IMR-90 (cell line): ENCODE results near the gene PKM. TPM values are rescaled to one million over a fixed set of nuclear protein-coding genes. Genes with fewer than 3 reads are reported as not detected.

Experiments
- ATAC-seq: fragments of 200-7000 bp; cut with Tn5 transposase; 2 replicates; pipeline ENCODE4 v1.9.1; 2020; ENCODE audit warnings: low read depth, mild to moderate bottlenecking, moderate library complexity
- BruUV-seq: library from RNA; stranded (reverse); fragments of 400-500 nt; replicated peaks from 2 replicates; lab custom pipeline; 2021; lab: Mats Ljungman, UMichigan
- CTCF ChIA-PET: fragments of 300-600 bp; formaldehyde crosslinking; extraction: SDS; loops from one replicate; lab custom pipeline; 2021; ENCODE audit warnings: antibody characterized with exemption; lab: Yijun Ruan, JAX
- POLR2A ChIA-PET: fragments of 300-600 bp; sonication (Branson Sonifier 250); formaldehyde crosslinking; loops from one replicate; lab custom pipeline; 2022; ENCODE audit warnings: antibody characterized with exemption; ENCODE audit not compliant: unreplicated experiment; lab: Charles Lee
- DNase-seq: peaks from one replicate; pipeline ENCODE4 v3.0.0; 2013
- H2AFZ ChIP-seq: replicated peaks from 2 replicates; pipeline ENCODE3; 2013; ENCODE audit warnings: low read length, mild to moderate bottlenecking; ENCODE audit not compliant: poor library complexity
- H2AK5ac ChIP-seq: 2 replicates; pipeline ENCODE4 v1.6.1; 2013; ENCODE audit warnings: low read depth, low read length, inconsistent platforms
- H2AK9ac ChIP-seq: replicated peaks from 2 replicates; pipeline ENCODE3; 2013; ENCODE audit warnings: mild to moderate bottlenecking, low read depth, low read length, moderate library complexity; ENCODE audit not compliant: poor library complexity
- H2BK120ac ChIP-seq: 2 replicates; pipeline ENCODE4 v1.6.1; 2013; ENCODE audit warnings: low read depth, low read length, inconsistent platforms
- H2BK15ac ChIP-seq: 3 replicates; pipeline ENCODE4 v1.6.1; 2013; ENCODE audit warnings: low read depth, low read length, inconsistent platforms
- H2BK20ac ChIP-seq: 2 replicates; pipeline ENCODE4 v1.6.1; 2013; ENCODE audit warnings: low read depth, mild to moderate bottlenecking, inconsistent platforms, low read length, moderate library complexity
- H2BK5ac ChIP-seq: 2 replicates; pipeline ENCODE4 v1.6.1; 2013; ENCODE audit warnings: mild to moderate bottlenecking, low read depth, low read length, inconsistent platforms; ENCODE audit not compliant: poor library complexity, severe bottlenecking
- H3K14ac ChIP-seq: replicated peaks from 2 replicates; pipeline ENCODE4 v1.6.1; 2013; ENCODE audit warnings: low read depth, low read length, inconsistent platforms
- H3K18ac ChIP-seq: 2 replicates; pipeline ENCODE4 v1.6.1; 2013; ENCODE audit warnings: low read depth, low read length, control low read depth
- H3K23ac ChIP-seq: 2 replicates; pipeline ENCODE4 v1.6.1; 2013; ENCODE audit warnings: low read depth, low read length, inconsistent platforms
- H3K27ac ChIP-seq: 2 replicates; pipeline ENCODE4 v1.5.1; 2013; ENCODE audit warnings: mild to moderate bottlenecking, control low read depth, low read length; ENCODE audit not compliant: insufficient read depth
- H3K27me3 ChIP-seq: 2 replicates; pipeline ENCODE4 v1.6.1; 2013; ENCODE audit warnings: low read length; ENCODE audit not compliant: control insufficient read depth, insufficient read depth
- H3K36me3 ChIP-seq: 2 replicates; pipeline ENCODE4 v1.6.1; 2013; ENCODE audit warnings: low read length, mixed read lengths; ENCODE audit not compliant: control insufficient read depth, insufficient read depth
- H3K4ac ChIP-seq: 2 replicates; pipeline ENCODE4 v1.6.1; 2013; ENCODE audit warnings: low read depth, low read length, inconsistent platforms
- H3K4me1 ChIP-seq: 2 replicates; pipeline ENCODE4 v1.6.1; 2013; ENCODE audit warnings: low read length, mixed read lengths; ENCODE audit not compliant: control insufficient read depth, insufficient read depth
- H3K4me2 ChIP-seq: 2 replicates; pipeline ENCODE4 v1.6.1; 2013; ENCODE audit warnings: low read depth, mild to moderate bottlenecking, control low read depth, low read length, moderate library complexity
- H3K4me3 ChIP-seq: 2 replicates; pipeline ENCODE4 v1.5.1; 2013; ENCODE audit warnings: low read depth, mild to moderate bottlenecking, control low read depth, low read length, moderate library complexity; ENCODE audit not compliant: insufficient read depth
- H3K56ac ChIP-seq: 2 replicates; pipeline ENCODE4 v1.6.1; 2013; ENCODE audit warnings: low read length, inconsistent platforms; ENCODE audit not compliant: insufficient read depth; ENCODE audit errors: extremely low read depth
- H3K79me1 ChIP-seq, 2 experiments: 2 replicates each; pipeline ENCODE4 v1.6.1; 2013; ENCODE audit warnings: low read length in 2 of 2, inconsistent platforms in 1 of 2, low read depth in 1 of 2
- H3K9ac ChIP-seq: 2 replicates; pipeline ENCODE4 v1.6.1; 2013; ENCODE audit warnings: low read depth, low read length, control low read depth
- H3K9me1 ChIP-seq: 2 replicates; pipeline ENCODE4 v1.6.1; 2013; ENCODE audit warnings: low read length, inconsistent platforms; ENCODE audit not compliant: insufficient read depth
- H3K9me3 ChIP-seq: 2 replicates; pipeline ENCODE4 v1.6.1; 2013; ENCODE audit warnings: low read length; ENCODE audit not compliant: control insufficient read depth, insufficient read depth
- H4K20me1 ChIP-seq: 2 replicates; pipeline ENCODE4 v1.6.1; 2013; ENCODE audit warnings: low read length, inconsistent platforms; ENCODE audit not compliant: insufficient read depth
- H4K5ac ChIP-seq: 2 replicates; pipeline ENCODE4 v1.6.1; 2013; ENCODE audit warnings: mild to moderate bottlenecking, low read depth, low read length, control low read depth
- H4K8ac ChIP-seq, 2 experiments: 2 replicates each; pipeline ENCODE4 v1.6.1; 2013; ENCODE audit warnings: low read depth in 2 of 2, low read length in 2 of 2, control low read depth in 1 of 2, inconsistent platforms in 1 of 2
- H4K91ac ChIP-seq: 2 replicates; pipeline ENCODE4 v1.6.1; 2013; ENCODE audit warnings: low read depth, low read length, inconsistent platforms; ENCODE audit not compliant: insufficient read depth
- BHLHE40 ChIP-seq: fragments of 150-350 bp; IDR thresholded peaks from 2 replicates; pipeline ENCODE4 v1.6.1; 2016; ENCODE audit warnings: mild to moderate bottlenecking, low read depth, low read length
- CEBPB ChIP-seq: IDR thresholded peaks from 2 replicates; pipeline ENCODE4 v1.6.1; 2012; ENCODE audit warnings: low read depth, low read length, improper control_type of control experiment
- CHD1 ChIP-seq: IDR thresholded peaks from 2 replicates; pipeline ENCODE4 v1.6.1; 2012; ENCODE audit warnings: low read depth, low read length, improper control_type of control experiment
- CTCF ChIP-seq: conservative IDR thresholded peaks from 2 replicates; pipeline ENCODE4 v1.5.1; 2012; ENCODE audit warnings: mild to moderate bottlenecking, low read depth, low read length, improper control_type of control experiment
- ELK1 ChIP-seq: fragments of 150-350 bp; IDR thresholded peaks from 2 replicates; pipeline ENCODE4 v1.6.1; 2016; ENCODE audit warnings: low read depth, mild to moderate bottlenecking, low read length, moderate library complexity, borderline replicate concordance
- FOS ChIP-seq: fragments of 150-350 bp; IDR thresholded peaks from 2 replicates; pipeline ENCODE4 v1.6.1; 2016; ENCODE audit warnings: low read depth, low read length
- MAFK ChIP-seq: IDR thresholded peaks from 2 replicates; pipeline ENCODE4 v1.6.1; 2012; ENCODE audit warnings: low read depth, low read length, improper control_type of control experiment
- MAZ ChIP-seq: IDR thresholded peaks from 2 replicates; pipeline ENCODE4 v1.6.1; 2012; ENCODE audit warnings: low read depth, mild to moderate bottlenecking, low read length, improper control_type of control experiment, moderate library complexity, borderline replicate concordance
- MXI1 ChIP-seq: IDR thresholded peaks from 2 replicates; pipeline ENCODE4 v1.6.1; 2012; ENCODE audit warnings: low read depth, mild to moderate bottlenecking, low read length, moderate library complexity, borderline replicate concordance
- NFE2L2 ChIP-seq: fragments of 150-350 bp; IDR thresholded peaks from 2 replicates; pipeline ENCODE4 v1.6.1; 2016; ENCODE audit warnings: low read depth, mild to moderate bottlenecking, low read length
- POLR2A ChIP-seq: IDR thresholded peaks from 2 replicates; pipeline ENCODE4 v1.6.1; 2012; ENCODE audit warnings: mild to moderate bottlenecking, low read depth, low read length
- RAD21 ChIP-seq: IDR thresholded peaks from 2 replicates; pipeline ENCODE4 v1.6.1; 2012; ENCODE audit warnings: low read length, improper control_type of control experiment
- RCOR1 ChIP-seq: IDR thresholded peaks from 2 replicates; pipeline ENCODE4 v1.6.1; 2012; ENCODE audit warnings: mild to moderate bottlenecking, low read length, improper control_type of control experiment; ENCODE audit not compliant: insufficient replicate concordance
- RFX5 ChIP-seq: IDR thresholded peaks from 2 replicates; pipeline ENCODE4 v1.8.0; 2012; ENCODE audit warnings: low read depth, mild to moderate bottlenecking, low read length, moderate library complexity
- SMC3 ChIP-seq: fragments of 150-350 bp; IDR thresholded peaks from 2 replicates; pipeline ENCODE4 v1.6.1; 2016; ENCODE audit warnings: low read depth, mild to moderate bottlenecking, antibody characterized with exemption, low read length, moderate library complexity
- USF2 ChIP-seq: fragments of 150-350 bp; IDR thresholded peaks from 2 replicates; pipeline ENCODE4 v1.6.1; 2017; ENCODE audit warnings: mild to moderate bottlenecking, antibody characterized with exemption, low read length, low read depth
- WGBS, 2 experiments: methylation state at CpG; one replicate each; pipeline versions ENCODE4 v1.1.5 to v1.1.7; 2013; ENCODE audit warnings: missing lambda C conversion rate in 2 of 2; ENCODE audit not compliant: insufficient read length in 1 of 2; ENCODE audit errors: extremely low coverage in 2 of 2; 5-methylcytosine and 5-hydroxymethylcytosine counted together
- dilution Hi-C: fragments of 300-500 bp; cut with HindIII; formaldehyde crosslinking; loops from one replicate; pipeline ENCODE4 v1.14.3; 2018; ENCODE audit warnings: low sequenced_read_pairs; ENCODE audit not compliant: unreplicated experiment
- in situ Hi-C: fragments of 300-500 bp; cut with MboI; formaldehyde crosslinking; loops from 3 replicates; pipeline ENCODE4 v1.14.3; 2019; ENCODE audit warnings: low sequenced_read_pairs, inconsistent platforms, mixed read lengths
- intact Hi-C: fragments of 100-400 bp; cut with micrococcal nuclease; formaldehyde crosslinking; loops from 2 replicates; pipeline ENCODE4 v1.10.0; 2022
- polyA plus RNA-seq, 3 experiments: library from polyadenylated mRNA; depleted of rRNA; stranded (reverse); fragments of >200 nt; gene quantifications; 2 replicates each; pipeline ENCODE4 v1.2.3, GENCODE V29; 2012; ENCODE audit warnings: low replicate concordance in 1 of 3
- total RNA-seq: library from RNA; depleted of rRNA; stranded (reverse); fragments of >200 nt; gene quantifications from 2 replicates; pipeline ENCODE4 v1.2.3, GENCODE V29; 2012

PKM gene
- total and polyA plus RNA-seq, 2 of the 4 experiments (the other 2 are of a cell fraction), result 2,219 to 3,859 TPM

GRCh38 chr15:72205273-72205672 is 25.7 kb downstream of the PKM start:
- H4K20me1 ChIP-seq, result peaks cover 95% of the 10 kb centered on the region
- H3K14ac ChIP-seq, result no peak overlapping the region
- H3K36me3 ChIP-seq, result peaks cover 90% of the 10 kb centered on the region
- no peak overlapping the region for H2AK9ac ChIP-seq
- peaks cover 2% of the 10 kb centered on the region; the same call in 1 of the 2 replicates for H3K4me1 ChIP-seq
- no peak overlapping the region for H2AFZ ChIP-seq
- H3K9ac ChIP-seq, result no peak overlapping the region
- no peaks in the 10 kb centered on the region for H3K9me3 ChIP-seq
- POLR2A ChIA-PET, result no interaction called here
- no peak overlapping the region for H4K5ac ChIP-seq
- CTCF ChIA-PET, result interaction anchor here (1.3 kb wide), 1 partner anchor 21 kb away, joined by 3 read pairs; no protein-coding TSS in a partner anchor
- H4K91ac ChIP-seq, result no peak overlapping the region
- H3K9me1 ChIP-seq, result peaks cover 12% of the 10 kb centered on the region
- no peak overlapping the region for H3K4me2 ChIP-seq
- in situ Hi-C loops (no loop called here), intact Hi-C loops (no loop called here), dilution Hi-C loops (no loop called here)
- no peak overlapping the region for H3K23ac ChIP-seq
- H3K4me3 ChIP-seq, result no peak overlapping the region
- H3K27ac ChIP-seq, result no peak overlapping the region
- H2BK20ac ChIP-seq, result no peak overlapping the region
- BruUV-seq, result no TSS peak
- H2BK120ac ChIP-seq, result no peak overlapping the region
- H4K8ac ChIP-seq, result no peak overlapping the region
- no peak overlapping the region for H2BK15ac ChIP-seq
- H3K56ac ChIP-seq, result no peak overlapping the region
- DNase-seq (no peak), ATAC-seq (no peak)
- H2BK5ac ChIP-seq, result no peak overlapping the region
- peaks cover 59 to 93% of the 10 kb centered on the region in 2 experiments for H3K79me1 ChIP-seq
- no peak overlapping the region for H3K18ac ChIP-seq
- H3K4ac ChIP-seq, result no peak overlapping the region
- no peaks in the 10 kb centered on the region for H3K27me3 ChIP-seq
- TF ChIP-seq MXI1 (no peak), ELK1 (no peak), BHLHE40 (no peak), RFX5 (no peak), SMC3 (no peak), USF2 (no peak), MAFK (no peak), CTCF (no peak), FOS (no peak), RCOR1 (no peak), POLR2A (no peak), MAZ (no peak), CEBPB (no peak), RAD21 (no peak), NFE2L2 (no peak), CHD1 (no peak)
- no peak overlapping the region for H2AK5ac ChIP-seq
- WGBS, 2 experiments, result 100% methylated on average over 1 of the region's 2 CpGs; no CpG with 5 or more reads in 1 of the 2 experiments
